Medulla oblongata (tissue), 1 donor: ENCODE data around the gene C4orf46.

Source experiments
- DNase-seq: peaks from one replicate; pipeline ENCODE4 v3.0.0-alpha.2; 2015; ENCODE audit errors: extremely low spot score

Gene C4orf46

DNA sequence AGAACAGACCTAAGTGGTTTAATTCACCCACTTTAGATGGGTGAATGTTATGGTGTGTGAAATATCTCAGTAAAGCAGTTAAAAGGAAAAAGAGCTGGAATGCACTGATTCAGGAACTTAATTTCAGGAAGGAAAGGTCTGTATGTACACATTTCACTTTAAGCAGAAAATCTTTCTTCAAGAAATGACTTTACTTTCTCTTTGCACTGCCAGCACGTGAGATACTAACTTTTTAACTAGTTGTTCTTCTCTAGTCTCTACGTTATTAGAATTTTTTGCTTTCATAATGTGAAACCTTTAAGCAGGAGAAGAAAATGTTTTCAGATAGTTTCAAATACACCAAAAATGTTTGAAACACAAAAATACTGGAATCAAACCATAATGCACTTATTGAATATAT lies 18.8 kb downstream of the C4orf46 start:
- no peak for DNase-seq

DNA sequence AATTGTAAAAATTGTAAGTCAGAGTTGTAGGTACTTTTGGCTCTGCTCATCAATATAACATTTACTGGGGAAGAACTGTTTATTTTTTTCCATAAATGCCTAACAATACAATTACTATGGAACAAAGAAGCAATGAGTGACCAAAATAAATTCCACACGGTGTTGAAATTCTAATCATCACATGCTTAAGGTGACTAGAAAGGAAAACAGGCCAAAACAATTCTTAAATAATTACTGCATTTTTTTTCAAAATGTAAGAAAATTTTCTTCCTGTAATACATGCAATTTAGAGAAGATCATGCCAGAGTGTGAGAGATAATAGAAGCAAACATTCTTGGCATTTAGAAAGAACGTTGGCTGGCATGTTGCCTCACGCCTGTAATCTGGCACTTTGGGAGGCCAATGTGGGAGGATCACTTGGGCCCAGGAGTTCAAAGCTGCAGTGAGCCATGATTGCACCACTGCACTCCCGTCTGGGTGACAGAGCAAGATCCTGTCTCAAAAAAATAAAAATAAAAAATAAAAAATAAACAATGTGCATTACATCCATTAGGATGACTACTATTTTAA lies 22.5 kb downstream of the C4orf46 start:
- DNase-seq: no peak

DNA sequence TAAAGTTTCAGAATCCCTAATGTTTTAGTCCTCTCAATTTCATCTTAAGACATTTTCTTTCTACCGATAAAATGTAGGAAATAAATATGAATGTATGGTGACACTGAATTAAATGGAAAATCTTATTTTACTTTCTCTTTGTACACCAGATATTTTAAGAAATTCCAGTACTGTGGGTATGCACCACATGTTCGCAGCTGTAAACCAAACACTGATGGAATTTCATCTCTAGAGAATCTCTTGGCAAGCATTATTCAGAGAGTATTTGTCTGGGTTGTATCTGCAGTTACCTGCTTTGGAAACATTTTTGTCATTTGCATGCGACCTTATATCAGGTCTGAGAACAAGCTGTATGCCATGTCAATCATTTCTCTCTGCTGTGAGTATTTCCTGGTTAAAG lies 26.9 kb downstream of the C4orf46 start:
- no peak for DNase-seq

DNA sequence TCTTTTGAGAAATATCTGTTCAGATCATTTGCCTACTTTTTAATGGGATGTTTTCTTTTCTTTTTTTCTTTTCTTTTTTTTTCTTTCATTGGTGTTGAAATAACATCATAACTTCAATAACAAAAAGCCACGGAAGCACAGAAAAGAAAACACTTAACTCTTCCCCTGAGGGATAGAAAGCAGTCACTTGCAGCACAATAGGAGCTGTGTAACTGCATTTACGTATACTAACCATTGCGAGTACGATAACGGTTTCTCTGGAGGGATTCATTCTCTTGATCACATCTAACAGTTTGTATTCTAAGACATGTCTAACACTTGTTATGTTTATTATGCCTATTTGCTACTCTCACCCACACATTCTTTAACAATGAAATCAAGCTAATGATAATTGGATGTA lies 27.3 kb downstream of the C4orf46 start:
- no peak for DNase-seq

DNA sequence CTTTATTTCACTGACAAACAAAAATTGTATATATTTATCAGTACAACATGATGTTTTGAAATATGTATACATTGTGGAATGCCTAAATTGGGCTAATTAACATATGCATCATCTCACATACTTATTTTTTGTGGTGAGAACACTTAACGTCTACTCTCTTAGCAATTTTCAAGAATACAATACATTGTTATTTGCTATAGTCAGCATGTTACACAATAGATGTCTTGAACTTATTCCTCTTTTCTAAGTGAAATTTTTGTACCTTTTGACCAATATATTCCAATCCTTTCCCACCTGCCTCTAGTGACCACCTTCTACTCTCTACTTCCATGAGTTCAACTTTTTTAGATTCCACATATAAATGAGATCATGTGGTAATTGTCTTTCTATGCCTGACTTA lies 35.1 kb downstream of the C4orf46 start:
- DNase-seq: no peak

DNA sequence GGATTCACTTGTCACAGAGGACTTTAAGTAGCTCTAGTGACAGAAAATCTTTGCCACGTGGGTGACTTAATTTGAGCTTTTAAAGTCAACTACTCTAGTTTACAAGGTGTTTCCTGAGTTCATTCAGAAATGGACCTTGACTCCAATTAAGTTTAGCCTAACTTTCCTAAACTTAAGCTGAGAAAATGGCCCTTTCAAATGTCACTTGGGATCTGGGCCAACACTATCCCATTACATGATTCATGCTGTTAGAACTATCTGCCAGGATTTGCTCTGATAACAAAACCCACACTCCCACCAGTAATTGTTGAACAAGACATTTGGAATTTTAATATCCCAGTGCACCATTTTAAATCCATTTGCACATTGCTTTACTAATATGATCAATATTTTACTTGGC lies 40.8 kb downstream of the C4orf46 start:
- DNase-seq: no peak

DNA sequence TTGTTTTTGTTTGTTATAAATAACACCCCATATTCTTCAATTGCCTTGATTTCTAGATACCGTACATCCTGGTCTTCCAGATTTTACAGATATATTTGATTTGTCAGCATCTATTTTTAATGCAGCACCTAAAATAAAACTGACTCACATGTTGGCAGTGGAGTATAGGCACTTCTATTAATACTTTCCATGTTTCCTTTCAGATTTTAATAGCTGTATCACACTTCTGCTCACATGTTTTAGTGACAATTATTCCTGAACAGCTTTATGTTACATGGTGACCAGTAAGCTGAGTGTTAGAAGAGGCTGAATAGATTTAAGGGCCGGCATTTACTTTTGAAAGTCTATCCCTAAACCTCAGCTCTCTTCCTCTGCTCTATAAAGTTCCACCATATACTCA lies 46.1 kb downstream of the C4orf46 start:
- no peak for DNase-seq

DNA sequence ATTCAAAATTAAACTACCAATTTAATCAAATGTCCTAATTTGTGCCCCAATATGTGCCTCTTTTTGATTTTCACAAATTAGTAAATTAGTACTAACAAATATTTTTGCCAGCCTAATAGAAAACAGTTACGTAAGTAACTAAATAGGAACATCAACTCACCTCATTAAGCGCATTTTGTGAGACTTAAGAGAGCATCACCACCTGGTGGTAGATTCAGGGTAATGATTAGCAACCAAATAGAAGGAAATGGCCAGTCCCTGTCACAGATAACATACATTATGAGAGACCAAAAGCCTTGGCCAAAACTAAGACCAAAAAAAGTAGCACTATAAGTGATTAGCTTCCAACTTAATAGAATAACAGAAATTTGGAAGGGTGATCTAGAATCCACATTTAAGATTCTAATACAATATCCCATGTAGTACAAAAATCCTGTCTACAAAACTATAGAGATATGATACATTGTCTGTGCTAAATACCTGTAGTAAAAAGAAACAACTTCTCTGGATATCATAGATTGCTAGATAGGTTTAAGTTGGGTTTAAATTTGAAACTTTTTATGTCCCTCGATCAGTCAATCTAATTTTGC lies 46.7 kb downstream of the C4orf46 start:
- DNase-seq: peak; percentile 78

DNA sequence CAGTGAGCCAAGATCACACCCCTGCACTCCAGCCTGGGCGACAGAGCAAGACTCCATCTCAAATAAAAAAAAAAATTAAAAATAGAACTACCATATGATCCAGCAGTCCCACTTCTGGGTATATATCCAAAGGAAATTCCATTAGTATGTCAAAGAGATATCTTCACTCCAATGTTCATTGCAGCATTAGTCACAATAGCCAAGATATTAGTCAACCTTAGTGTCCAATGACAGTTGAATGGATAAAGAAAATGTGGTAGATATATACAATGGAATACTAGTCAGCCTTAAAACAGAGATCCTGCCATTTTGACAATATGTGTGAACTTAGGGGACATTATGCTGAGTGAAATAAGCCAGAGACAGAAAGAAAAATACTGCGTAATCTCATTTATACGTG lies 49.4 kb downstream of the C4orf46 start:
- no peak for DNase-seq

DNA sequence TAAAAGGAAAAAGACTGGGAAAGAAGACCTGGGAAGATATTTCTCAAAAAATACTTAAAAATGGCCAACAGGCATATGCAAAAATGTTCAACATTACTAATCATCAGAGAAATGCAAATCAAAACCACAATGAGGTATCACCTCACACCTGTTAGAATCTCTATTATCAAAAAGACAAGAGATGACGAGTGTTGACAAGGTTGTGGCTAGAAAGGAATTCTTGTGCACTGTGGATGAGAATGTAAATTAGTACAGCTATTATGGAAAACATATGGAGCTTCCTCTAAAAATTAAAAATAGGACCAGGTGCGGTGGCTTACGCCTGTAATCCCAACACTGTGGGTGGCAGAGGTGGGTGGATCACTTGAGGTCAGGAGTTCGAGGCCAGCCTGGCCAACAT lies 50.0 kb downstream of the C4orf46 start:
- no peak for DNase-seq

DNA sequence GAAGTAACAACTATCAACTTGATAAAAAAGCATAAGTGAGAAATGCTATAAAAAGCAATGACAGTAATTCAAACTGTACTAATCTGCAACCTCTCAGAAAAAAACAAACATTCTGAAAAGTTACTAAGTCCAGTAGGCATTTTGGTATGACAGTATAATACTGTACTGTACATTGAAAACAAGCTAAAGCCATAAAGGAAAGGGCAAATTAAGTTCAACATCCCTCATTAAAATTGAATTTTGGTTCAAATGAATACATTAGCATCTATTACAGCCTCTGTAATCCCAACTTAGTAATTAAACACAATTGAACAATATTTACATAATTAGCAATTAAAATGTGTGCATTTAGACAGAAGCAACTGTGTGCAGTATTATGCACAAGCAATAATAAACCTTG lies 53.7 kb downstream of the C4orf46 start:
- DNase-seq: no peak
